GM18517 (cell line): ENCODE measurements around the gene SRGAP2.
A peak's percentile ranks its signal among the peaks of the same experiment; 100 is the strongest.
"Not testable (repeated sequence)": the region's sequence is repeated elsewhere in the genome, so short reads cannot be mapped to it uniquely, and the experiment has no call there.

Source experiments
- ATAC-seq: cut with Tn5 transposase; IDR thresholded peaks from one replicate; pipeline ENCODE4 v1.9.1; 2021; ENCODE audit warnings: mild to moderate bottlenecking, moderate library complexity; ENCODE audit not compliant: unreplicated experiment

Gene SRGAP2

GRCh38 chr1:206204871-206205270, 1.5 kb downstream of the SRGAP2 start:
- ATAC-seq, result not testable (repeated sequence)

DNA sequence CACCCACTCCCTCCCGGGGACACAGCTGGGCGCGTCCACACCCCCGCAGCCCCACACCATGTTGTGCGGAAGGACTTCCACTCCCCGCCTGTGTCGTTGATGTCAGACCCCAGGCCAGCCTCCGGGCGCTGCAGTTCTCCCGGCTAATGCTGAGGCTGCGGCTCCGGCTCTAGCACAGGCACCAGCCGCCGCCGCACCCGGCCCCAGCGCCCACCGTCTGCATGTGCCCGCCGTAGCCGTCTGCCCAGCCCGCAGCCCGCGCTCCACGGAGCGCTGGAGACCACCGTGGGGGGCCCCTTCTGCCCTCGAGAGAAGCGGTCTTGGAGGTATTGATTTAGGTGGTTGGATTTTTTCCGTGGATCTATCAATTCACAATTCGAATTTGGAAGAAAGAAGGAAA, 2.2 kb downstream of the SRGAP2 start:
- not testable (repeated sequence) for ATAC-seq

DNA sequence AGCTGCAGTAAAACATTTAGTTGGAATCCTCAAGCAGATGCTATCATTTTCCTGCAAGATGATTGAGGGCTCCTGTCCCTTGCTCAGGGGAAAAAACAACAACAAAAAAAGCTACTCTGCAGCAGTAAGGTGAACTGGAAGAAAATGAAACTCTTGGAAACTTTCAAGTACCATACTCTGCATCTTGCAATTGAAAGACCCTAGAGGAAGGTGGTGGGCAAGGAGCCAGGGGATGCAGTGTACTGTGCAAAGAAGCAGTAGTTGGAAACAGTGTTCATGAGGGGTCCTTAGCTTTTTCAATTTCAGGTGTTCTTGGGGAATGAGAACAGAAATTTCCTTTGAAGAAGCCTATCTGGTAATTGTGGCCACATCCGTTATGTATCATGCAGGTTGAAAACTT, 7.5 kb downstream of the SRGAP2 start:
- not testable (repeated sequence) for ATAC-seq

DNA sequence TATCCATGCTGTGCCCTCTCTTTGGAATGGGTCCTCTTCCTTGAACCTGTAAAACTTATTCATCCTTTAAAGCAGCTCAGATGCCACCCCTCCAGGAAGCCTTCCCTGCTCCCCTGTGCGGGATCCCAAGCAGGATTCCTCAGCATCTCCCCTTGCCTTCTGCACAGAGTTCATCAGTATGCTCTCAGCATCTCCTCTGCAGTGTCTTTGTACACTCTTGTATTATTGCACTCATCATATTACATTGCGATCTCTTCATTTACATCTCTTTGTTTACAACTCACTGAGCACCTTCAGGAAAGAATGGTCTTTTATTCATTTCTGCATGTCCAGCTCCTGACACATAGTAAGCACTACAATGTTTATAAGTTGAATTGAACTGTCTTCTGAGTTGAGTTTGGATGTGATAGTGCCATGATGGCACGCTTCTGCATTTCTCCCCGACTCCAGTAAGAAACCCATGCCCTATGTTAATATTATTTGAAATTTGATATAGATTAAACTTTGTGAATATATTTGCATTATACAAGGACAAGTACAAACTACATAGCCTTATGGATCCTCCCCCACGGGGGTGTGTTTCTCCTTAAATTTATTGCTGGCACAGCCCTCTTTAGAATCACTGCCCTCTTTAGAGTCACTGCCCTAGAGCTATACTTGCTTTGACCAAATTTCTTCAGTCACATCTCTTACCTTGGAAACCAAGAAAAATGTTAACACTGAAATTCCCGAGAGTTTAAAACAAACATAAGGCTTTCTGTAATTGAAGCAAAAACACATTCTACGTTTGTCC, 12.5 kb downstream of the SRGAP2 start:
- not testable (repeated sequence) for ATAC-seq

- ATAC-seq, result not testable (repeated sequence)
Measured at GRCh38 chr1:206218285-206218684, 14.9 kb downstream of the SRGAP2 start.

DNA sequence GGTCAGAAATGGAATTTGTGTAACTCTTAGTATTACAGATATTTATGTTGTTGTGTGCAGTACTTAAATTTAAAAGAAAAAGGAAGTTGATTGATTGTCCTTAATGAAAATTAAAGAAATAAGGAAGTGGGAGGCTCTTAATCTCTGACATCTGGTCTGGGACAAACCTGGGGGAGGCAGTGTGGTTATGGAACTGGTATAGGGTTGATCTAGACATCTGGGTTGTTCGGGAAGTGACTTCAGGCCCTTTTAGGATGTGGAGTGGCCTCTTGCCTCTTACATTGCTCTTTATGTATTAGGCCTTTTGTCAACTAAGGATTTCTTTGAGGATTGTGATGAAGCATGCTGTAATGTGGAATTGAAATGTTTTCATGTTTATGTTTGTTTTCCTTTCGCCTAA, 15.4 kb downstream of the SRGAP2 start:
- not testable (repeated sequence) for ATAC-seq

GRCh38 chr1:206219514-206220331, 16.4 kb downstream of the SRGAP2 start:
- ATAC-seq, result not testable (repeated sequence)

DNA sequence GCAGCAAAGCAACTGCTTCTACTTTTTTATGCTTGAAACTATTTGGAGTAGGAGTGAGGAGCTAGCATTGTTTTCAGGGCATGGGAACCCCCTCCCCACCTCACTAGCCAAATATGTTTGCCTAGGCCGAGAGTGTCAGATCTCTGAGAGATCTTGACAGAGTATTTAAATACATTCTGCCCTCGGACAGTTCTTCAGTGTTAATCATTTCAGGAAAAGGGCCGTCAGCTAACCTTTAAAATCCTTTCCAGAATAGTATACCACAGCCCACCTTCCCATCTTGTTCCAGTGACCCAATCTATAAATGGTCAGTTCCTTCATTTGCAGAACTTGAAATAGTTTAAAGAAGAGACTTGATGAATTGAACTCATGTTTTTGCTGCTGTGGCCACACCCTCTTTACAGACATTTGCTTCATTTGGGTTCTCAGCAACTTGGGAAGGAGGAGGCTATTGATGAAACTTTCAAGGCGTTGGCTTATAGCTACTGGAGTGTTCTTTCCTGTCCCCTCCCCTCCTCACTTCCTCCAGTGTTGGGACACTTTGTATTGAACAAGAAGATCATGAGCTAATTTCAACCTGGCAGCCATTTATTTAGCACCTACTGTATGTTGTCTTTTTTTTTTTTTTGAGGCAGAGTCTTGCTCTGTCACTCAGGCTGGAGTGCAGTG, 17.1 kb downstream of the SRGAP2 start:
- ATAC-seq, result not testable (repeated sequence)

- ATAC-seq, result not testable (repeated sequence)
Measured at GRCh38 chr1:206221585-206221984, 18.2 kb downstream of the SRGAP2 start.

DNA sequence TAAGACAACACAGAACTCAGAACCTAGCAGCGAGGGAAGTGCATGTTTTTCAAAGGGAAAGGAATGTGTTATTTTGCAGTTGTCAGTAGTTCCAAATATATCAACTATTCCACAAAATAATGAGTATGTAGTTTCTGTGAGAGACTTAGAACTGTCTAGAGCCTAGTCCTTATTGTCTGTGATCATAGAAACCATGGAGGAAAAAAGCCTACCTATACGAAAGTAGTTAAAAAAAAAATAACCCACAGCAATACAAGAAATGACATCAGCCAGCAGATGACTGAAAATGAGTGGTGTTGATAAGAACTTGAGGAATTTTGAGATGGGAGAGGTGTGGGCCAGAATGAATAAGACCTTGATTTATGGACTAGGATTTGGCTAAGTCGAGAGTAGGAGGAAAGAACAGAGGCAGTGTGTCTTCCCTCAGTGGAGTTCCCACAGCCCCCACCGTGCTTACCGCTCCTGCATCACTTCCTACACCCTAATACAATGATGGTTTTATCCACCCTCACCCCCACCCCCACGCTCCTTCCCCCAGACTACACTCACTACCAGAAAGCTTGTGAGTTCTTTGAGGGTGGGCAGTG, 20.9 kb downstream of the SRGAP2 start:
- not testable (repeated sequence) for ATAC-seq

DNA sequence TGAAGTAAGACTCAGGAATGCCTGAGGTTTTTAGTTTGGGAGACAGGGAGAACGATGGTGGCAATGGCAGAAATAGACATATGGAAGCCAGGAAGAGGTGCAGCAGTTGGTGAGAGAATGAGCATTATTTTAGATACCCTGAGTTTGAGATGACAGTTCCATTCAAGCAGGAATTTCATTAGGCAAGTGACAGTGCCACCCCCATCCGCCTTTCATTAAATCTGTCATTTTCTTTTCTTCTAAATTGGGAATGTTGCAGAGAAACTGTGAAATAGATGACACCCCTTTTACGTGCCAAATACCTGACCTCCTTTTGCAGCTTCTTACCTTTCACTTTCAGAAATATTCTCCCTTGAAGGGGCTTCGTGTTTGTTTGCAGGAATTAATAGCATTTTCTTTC, 22.0 kb downstream of the SRGAP2 start:
- not testable (repeated sequence) for ATAC-seq

- not testable (repeated sequence) for ATAC-seq
Measured at GRCh38 chr1:206226886-206227285, 23.5 kb downstream of the SRGAP2 start.

DNA sequence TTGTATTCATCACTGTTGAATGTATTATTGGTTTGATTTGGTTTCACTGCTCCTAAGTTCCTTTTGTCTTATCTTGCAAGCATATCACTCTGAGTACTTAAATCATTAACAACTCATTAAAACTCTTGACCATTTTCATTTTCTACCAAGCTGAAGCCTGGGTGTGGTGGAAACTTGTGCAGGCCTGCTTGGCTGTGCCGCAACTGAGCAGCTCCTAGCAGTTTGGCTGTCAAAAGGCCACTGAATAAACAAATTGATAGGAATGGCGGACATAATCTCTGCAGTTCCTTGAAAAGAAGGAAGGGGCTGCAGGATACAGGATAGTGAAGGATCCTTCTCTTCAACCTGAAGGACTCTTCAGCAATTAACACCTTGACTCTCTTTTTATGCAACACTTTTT, 25.9 kb downstream of the SRGAP2 start:
- ATAC-seq, result not testable (repeated sequence)

DNA sequence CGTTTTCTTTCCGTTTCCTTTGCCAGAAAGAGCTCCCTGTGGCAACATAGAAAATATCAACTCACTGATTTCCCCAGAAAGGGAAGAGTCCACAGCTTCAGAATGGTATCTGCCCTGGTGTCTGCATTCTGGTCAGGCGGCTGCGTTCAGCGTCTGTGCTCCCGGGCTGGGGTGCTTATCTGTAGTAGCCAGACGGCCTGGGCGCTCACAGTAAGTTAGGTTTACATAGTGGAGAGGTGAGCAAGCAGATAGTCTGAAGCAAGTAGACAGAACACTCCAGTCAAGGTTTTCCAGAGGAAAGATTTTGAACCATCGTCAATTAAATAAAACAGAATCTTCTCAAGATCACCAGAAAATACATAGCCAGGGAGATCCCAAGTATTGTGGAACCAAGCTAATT, 28.6 kb downstream of the SRGAP2 start:
- not testable (repeated sequence) for ATAC-seq

- not testable (repeated sequence) for ATAC-seq
Measured at GRCh38 chr1:206232970-206233645, 29.8 kb downstream of the SRGAP2 start.

DNA sequence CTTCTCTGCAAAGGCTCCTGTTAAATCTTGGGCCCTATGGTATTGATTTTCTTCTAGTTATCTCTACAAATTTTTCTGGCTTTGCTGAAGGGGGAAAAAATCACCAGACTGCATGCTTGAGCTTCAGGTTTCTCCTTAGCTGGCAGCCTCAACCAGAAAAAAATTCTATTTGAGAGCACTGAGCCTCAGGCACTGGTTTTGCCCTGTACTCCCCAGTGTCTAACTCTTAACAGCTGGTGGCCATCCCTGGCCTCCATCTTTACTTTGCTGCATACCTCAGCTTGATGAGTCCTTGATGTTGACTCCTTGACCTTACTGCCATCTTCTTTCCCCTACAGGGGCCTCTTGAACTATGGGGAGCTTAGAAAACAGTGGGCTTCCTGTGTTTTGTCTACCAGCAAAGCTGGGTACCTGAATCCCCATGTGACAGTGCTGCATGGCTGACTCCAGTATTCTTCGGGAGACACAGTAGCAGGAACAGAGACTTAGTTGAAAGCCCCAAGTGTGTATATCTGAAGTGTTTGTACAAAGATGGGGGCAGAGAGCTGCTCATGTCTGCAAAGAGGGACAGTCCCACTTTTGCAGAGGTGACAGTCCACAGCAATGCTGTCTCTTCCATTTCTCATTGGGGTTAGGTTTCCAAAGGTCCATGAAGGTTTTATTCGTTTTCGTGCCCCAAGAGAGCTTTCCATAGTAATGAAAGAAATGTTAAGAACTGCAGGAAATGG, 31.0 kb downstream of the SRGAP2 start:
- not testable (repeated sequence) for ATAC-seq

DNA sequence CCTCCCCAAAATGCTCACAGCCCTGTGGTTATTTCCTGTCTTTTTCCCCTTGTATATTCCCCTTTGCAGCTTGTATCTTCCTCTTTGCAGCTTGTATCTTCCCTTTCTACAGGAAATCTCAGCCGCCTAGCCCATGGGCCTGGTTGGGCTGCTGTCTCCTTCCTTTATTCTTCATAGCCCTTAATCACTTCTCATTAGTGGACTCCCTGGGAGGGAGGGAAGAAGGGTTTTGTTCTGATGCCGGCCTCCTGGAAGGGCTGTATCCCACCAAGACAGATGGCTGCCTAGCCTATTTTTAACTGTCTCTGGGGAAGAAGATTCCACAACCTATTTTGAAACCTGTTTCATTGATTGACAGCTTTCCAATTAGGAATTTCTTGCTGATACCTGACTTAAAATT, 31.8 kb downstream of the SRGAP2 start:
- not testable (repeated sequence) for ATAC-seq

DNA sequence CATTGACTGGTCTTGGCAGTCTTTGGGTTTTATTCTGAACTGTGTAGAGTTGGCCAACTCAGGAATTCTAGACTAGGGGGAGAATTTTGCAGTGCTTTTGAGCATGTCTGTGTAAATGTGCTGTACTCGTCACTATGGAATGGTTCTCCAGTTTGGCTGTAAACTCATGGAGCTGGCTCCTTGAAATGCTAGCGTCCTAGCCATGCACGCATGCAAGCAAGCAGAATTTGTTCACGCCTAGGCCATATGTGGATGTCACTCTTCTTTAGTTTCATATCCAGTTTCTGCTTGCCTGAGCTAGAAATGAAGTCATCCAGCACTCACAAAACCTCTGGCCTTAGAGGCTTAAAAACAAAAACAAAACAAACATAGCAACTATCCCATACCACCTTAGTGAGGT, 36.9 kb downstream of the SRGAP2 start:
- ATAC-seq, result peak; percentile 67

DNA sequence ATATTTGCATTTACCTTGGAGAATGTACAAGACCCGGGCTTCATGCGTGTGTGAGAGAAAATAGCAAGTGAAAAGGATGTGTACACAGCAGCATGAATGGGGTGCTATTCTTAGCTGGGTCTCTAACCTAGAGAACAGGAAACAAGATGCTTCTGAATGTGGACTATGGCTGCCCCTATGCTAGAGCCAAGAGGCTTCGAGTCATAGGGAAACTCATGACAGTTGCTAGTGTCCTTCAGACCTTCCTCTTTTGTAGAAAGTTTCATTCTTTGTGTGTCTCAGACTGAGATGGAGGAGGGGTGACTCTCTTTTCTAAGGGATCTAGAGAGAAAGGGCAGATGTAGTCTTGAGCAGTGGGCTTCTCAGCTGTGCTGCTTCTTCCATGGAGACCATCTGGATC, 40.0 kb downstream of the SRGAP2 start:
- ATAC-seq, result peak; percentile 99

- ATAC-seq, result not testable (repeated sequence)
Measured at GRCh38 chr1:206245479-206245878, 42.1 kb downstream of the SRGAP2 start.
